CD4-positive, alpha-beta T cell treated with Interferon gamma for 1 hour (primary cell): ENCODE measurements around the gene UNC50.
"Not testable (repeated sequence)": the region's sequence is repeated elsewhere in the genome, so short reads cannot be mapped to it uniquely, and the experiment has no call there.

Experiments used
- DNase-seq: peaks from one replicate; pipeline ENCODE4 v3.0.0-alpha.2; 2020

UNC50 gene

GRCh38 chr2:98615481-98615880 lies 7.1 kb downstream of the UNC50 start:
- DNase-seq: no peak

DNA sequence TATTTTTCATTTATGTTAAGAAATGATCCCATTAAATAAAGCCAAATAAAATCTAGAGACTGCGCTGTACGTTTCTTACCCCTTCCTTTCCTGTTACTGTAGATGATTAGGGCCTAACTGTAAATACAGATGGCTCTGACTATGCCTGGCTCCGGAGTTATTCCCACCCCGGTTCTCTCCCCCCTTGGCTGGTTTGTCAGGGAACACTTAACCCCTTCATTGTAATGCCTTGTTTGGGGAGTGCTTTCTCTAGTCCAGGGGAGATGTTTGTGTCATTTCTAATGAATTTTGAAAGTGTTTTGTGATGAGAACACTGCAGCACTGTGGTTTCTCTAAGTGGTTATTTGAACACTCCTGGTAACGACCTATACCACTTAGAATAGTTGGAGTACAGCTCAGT lies 8.8 kb downstream of the UNC50 start:
- no peak for DNase-seq

GRCh38 chr2:98623657-98624056 lies 15.3 kb downstream of the UNC50 start:
- DNase-seq: no peak

DNA sequence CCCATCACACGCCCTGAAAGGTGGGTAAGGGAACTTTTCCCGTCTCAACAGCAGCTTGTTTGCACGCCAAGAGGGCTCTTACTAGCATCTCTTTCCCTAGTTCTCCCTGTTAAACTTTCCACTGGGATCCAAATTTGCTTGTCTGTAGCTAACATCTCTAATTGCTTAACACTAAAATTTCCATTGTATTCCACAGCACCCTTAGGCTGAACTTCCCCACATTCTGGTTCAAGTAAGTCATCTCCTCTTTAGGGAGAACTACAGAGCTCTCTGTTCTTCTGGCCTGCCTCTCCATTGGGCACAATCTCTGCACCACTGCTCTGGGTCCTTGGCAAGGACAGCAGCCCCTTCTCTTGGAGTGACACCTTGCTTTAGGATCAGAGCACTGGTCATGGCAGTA lies 24.0 kb downstream of the UNC50 start:
- DNase-seq: no peak

DNA sequence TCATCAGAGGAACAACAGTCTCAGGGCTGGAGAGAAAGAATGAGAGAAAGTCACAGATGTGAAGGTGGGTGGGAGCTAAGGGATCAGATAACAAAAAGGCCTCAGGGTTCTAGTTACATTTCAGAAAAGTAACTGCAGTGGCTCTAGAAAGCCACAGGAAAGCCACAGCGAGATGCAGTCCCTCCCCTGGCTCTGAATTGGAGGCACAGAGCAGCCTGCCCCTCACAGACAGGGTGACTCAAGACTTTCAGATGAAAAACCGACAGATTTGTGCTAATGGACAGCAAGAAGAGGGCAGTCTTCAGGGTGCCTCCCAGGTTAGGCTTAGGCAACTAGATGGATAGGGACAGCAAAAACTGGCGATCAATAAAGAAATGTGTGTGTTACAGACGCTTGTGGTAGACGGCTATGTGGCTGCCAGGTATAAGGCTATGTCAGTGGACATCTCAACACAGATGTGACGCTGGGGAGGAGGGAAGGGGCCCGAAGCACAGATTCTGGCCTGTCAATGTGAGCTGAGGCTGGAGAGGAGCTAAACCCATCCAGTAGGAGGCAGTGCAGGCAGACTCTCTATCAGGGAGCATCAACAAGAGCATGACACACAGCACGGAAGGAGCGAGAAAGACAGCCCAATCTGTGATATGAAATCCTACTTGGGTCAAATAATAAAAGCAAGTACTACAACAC lies 26.2 kb downstream of the UNC50 start:
- peak; percentile 41 for DNase-seq

DNA sequence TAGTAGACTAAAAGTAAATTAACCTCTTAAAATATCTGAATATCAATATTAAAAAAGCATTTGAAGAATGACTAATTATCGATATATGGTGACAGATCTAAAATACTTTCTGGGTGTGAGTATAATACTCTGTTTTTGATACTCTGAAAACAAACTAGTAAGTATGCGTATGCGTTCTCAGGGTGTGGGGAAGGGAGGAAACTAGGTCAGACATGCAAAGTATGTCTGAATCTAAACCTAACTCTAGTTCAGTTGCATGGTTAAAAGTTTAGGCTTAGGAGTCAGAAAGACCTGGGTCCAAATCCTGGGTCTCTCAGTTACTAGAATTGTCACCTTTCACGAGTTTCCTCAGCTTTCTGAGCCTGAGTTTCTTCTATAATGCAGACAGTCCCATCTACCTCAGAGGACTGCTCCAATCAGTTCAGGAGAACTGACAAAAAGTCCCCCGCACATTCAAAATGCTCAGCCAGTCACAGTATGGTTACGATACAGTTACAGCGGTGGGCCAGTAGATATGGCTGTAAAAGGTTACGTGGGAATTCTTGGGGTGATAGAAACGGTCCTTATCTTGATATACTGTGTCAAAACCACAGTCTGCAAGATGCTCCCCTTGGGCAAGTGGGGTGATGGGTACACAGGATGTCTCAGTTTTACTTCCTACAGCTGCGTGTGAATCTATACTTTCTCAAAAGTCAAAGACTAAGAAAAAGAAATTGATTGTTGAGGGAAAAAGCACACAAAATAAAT lies 29.2 kb downstream of the UNC50 start:
- peak; percentile 42 for DNase-seq

DNA sequence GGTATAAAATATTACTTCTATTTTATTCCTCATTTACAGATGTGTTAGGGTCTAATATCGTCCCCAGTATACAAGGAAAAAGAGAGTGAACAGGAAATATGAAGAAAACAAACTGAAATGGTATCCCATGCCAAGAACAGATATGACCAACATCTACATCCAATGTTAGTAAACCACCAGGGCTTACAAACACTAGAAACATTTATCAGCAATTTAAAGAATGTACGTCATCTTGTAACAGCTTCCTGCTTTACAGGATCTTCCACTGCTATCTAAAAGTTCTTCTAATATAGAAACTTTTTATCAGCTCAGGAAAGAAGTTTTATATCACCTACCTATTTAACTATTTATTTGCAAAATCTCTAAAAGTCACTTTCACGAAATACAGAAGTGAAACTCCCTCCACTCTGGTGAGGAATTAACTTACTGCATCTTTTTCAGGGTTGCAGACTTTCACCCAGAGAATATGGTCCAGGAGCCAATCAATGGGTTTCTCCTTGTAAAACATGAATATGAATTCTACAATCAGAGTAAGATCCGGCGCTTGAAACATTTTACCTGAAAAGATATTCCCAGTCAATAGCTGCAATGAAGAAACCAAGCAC lies 35.2 kb downstream of the UNC50 start:
- no peak for DNase-seq

DNA sequence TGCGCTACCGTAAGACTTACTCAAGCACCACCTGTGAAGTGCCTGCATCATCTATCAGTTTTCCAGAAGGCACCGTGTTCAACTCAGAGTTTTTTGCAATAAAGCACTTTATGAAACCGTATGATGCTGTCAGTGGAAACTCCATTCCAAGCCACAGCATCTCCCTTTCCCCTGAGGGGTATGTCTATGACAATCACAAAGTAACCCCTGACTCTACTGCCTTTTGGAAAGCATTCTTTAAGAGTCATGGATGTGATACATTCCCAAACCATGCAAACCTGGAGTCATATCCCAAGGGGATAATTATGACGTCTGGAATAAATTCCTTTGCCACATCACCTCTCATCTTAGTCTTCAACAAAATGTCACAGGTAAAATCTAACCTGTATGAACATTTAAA lies 39.2 kb downstream of the UNC50 start:
- DNase-seq: no peak

DNA sequence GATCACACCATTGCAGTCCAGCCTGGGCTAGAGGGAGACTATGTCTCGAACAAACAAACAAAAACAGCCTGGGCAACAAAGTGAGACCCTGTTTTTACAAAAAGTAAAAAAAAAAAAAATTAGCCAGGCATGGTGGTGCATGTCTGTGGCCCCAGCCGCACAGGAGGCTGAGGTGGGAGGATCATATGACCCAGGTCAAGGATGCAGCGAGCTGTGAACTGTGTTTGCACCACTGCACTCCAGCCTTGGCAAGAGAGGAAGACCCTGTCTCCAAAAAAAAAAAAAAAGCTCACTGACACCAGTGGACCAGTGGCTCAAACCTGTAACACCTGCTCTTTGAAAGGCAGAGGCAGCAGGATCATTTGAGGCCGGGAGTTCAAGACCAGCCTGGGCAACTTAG lies 40.1 kb downstream of the UNC50 start:
- DNase-seq: no peak

- DNase-seq: peak; percentile 83
These were observed 41.0 kb downstream of the UNC50 start for GRCh38 chr2:98649135-98649991.

DNA sequence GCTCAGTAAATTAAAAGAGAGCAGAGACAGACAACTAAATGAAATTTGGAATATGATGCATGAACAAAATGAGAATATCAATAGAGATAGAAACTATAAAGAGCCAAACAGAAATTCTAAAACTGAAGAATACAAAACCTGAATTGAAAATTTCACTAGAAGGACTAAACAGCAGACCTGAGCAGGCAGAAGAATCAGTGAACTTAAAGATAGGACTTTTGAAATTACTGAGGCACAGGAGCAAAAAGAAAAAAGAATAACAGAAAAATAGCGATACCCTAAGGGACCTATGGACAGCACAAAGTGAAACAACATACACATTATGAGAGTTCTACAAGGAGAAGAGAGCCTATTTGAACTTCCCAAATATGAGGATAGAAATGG lies 41.6 kb downstream of the UNC50 start:
- no peak for DNase-seq

DNA sequence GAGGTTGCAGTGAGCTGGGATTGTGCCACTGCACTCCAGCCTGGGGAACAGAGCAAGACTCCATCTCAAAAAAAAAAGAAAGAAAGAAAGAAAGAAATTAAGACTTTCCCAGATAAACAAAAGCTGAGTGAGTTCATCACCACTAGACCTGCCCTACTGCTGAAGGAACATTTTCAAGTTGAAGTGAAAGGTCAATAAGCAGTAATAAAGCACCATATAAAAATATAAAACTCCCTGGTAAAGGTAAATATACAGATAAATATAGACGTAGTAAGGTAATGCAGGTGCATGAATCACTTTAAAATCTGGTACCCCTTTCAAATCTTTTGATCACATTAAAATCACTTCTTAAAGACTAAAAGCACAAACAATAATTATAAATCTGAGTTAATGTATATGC lies 42.6 kb downstream of the UNC50 start:
- no peak for DNase-seq

DNA sequence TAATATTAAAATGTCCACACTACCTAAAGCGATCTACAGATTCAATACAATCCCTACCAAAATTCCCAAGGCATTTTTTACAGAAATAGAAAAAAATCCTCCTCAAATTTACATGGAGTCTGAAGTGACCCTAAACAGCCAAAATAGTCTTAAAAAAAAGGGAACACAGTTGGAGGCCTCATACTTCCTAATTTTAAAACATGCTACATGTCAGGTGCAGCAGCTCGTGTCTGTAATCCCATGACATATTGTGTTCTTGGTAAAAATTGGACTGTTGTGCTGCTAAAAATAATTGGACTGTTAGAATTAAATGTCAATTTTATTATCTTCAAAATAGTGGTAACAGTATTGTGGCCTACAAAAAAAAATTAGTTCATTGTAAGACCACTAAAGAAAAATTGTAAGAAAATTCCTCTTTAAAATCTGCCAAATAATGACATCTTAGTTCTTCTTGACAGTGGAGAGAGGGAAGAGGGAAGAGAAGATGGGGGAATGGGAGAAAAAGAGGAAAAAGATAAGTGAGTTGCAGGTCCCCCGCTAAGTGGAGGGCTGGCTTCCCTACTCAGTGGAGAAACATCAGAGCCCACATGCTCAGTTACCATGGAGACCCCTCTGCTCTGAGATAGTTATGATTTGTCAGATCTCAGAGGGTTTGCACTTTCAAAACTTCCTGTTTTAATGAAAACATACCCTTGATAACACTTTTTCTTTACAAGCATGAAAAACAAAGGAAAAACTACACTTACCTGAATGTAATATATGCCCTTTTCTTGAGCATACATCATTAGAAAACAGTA lies 46.5 kb downstream of the UNC50 start:
- peak; percentile 61 for DNase-seq

DNA sequence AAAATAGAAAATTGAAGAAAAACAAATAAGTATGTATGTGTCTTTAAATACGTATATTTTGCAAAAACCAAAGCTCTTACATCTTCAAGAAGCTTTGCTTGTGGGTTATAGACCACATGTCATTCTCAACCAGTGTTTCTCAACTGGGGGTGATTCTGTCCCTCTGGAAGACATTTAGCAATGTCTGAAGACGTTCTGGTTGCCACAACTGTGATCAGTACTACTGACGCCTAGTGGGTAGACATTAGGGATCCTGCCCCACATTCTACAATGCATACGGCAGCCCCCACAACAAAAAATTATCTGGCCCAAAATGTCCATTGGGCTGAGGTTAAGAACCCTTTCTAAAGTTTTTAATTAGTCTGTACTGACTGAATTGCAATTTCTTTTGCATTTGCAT lies 48.4 kb downstream of the UNC50 start:
- peak; percentile 54 for DNase-seq

- peak; percentile 4 for DNase-seq
These were observed 50.6 kb downstream of the UNC50 start for GRCh38 chr2:98658816-98659490.

DNA sequence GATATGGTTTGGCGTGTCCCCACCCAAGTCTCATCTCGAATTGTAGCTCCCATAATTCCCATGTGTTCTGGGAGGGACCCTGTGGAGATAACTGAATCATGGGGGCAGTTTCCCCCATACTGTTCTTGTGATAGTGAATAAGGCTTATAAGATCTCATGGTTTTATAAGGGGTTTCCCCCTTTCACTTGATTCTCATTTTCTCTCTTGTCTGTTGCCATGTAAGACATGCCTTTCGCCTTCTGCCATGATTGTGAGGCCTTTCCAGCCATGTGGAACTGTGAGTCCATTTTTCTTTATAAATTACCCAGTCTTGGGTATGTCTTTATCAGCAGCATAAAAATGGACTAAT lies 51.1 kb downstream of the UNC50 start:
- not testable (repeated sequence) for DNase-seq

DNA sequence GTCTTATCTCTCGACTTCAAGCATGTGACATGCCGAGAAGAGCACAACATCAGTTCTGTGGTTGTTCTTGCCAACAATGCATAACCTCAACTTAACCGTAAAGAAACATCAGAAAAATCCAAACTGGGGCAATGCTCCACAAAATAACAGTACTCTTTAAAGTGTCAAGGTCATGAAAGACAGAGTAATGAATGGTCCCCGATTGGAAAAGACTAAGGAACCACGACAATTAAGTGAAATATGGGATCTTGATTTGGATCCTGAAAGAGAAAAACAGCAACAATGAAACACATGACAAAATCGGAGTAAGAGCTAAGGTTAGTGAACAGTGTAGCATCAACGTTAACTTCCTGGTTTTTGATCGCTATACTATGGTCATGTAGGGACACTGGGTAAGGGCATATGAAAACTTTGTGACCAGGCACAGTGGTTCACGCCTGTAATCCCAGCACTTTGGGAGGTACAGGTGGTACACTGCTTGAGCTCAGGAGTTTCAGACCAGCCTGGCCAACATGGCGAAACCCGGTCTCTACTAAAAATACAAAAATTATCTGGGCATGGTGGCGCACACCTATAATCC lies 55.2 kb downstream of the UNC50 start:
- DNase-seq: peak; percentile 11

GRCh38 chr2:98664323-98664722 lies 55.9 kb downstream of the UNC50 start:
- peak; percentile 51 for DNase-seq

DNA sequence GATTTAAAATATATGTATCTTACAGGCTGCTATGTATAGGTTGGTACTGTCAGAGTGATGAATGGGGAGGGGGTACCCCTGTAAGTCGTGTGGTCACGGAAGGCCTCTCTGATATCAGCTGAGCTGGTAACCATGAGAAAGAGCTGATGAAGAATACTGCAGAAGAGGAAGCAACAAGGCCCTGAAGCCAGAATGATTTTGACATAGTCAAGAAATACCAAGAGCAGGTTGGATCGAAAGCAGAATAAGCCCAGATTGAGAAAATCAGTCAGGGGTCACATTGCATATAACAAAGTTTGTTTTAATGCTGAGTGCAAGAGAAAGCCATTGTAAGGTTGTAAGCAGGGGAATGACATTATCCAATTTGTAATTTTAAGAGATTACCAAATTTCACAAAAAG lies 57.3 kb downstream of the UNC50 start:
- DNase-seq: no peak
